GM21576 (cell line): ENCODE measurements around the gene SLC6A9.

Experiments
- ATAC-seq: cut with Tn5 transposase; IDR thresholded peaks from one replicate; pipeline ENCODE4 v1.9.1; 2021; ENCODE audit warnings: mild to moderate bottlenecking, moderate library complexity; ENCODE audit not compliant: unreplicated experiment

The SLC6A9 gene

DNA sequence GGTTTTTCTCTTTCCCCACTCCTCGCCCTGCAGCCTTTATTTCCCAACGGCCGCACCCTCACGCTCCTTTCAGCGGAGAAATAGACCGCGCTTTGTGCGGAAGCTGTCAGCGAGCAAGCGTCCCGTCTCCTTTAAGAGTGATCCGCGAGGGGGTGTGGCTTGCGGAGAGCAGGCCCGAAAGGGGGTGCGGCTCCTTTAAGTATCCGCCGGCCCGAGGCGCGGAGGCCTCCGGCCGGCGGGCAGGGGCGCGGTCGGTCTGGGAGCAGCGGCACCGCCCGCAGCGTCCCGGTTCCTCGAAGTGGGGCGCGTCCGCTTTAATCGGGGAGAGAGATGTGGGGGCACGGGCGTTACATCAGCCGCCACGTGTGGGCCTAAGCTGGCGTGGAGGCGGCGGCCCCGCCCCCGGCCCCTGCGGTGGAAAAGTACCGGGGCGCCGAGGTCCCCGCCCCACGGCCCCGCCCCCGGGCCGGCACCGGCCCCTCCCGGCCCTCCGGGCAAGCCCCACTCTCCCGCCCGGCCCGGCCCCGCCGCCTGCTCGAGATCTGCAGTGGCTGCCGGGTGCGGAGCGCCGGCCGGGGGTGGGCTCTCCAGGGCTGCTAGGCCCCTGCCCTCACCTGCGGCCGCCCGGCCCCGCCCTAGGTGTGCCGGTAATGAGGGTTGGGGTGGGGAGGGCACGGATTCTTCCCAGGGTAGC, 1.2 kb downstream of the SLC6A9 start:
- ATAC-seq: peak; percentile 77

DNA sequence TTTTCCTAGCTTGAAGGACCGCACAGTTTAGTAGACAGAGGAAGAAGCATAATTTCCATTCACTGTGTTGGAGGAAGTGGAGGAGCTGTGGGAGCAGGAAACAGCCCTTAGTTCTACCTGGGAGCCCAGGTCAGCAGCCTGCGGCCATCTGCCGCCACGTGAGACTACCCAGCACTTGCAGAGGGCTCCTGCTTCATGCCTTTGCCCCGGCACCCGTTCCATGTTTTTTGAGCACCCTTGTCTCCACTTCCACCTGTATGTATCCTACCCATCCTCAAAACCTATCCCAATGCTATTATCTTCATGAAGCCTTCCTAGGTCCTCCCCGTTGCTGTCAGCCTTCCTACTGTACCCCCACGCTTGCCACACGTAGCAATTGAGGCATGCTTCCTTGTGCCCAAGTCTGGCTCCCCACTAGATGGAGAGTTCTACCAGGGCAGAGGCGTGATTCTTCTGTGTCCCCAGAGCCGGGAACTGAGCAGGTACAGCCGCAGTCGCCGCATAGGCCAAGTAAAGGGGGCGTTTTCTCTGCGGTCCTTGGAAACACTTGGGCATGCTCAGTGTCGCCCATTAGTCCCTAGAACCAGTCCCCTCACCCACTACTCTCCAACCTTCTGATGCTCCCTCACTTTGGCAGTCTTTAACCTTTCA, 1.9 kb downstream of the SLC6A9 start:
- peak; percentile 25 for ATAC-seq

DNA sequence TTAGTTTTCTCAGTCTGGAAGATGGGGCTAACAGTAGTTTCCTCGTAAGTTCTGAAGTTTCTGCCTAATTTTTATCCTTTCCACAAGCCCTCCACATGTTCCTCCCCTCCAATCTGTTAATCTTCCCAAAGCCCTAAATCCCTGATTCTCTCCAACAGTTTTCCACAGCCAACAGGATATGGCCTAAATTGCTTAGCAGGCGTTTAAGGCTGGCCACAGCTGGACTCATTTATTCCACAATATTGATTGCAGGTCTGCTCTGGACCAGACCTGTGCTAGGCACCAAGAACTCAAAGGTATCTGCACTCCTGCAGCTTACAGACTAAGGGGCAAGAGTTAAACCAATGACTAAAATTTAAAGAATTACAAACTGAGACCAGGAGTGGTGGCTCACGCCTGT, 3.9 kb downstream of the SLC6A9 start:
- no peak for ATAC-seq

DNA sequence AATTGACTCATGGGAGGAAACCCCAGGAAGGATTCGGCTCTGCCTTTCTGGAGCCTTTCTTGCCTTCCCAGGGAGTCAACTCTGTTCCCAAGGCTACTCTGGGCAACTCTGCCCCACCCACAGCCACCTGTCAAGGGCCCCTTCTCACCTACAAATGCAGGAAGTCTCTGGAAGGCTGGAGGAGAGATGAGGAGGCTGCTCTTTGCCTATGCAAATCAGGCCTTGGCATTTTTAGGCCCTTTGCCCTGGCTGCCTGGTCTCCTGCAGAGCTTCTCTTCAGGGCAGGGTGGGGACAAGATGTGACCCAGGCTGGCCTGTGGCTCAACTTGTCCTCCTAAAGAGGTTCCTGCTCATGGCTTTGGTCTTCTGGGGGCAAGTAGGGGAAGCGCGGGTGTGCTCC, 5.4 kb downstream of the SLC6A9 start:
- ATAC-seq: no peak

DNA sequence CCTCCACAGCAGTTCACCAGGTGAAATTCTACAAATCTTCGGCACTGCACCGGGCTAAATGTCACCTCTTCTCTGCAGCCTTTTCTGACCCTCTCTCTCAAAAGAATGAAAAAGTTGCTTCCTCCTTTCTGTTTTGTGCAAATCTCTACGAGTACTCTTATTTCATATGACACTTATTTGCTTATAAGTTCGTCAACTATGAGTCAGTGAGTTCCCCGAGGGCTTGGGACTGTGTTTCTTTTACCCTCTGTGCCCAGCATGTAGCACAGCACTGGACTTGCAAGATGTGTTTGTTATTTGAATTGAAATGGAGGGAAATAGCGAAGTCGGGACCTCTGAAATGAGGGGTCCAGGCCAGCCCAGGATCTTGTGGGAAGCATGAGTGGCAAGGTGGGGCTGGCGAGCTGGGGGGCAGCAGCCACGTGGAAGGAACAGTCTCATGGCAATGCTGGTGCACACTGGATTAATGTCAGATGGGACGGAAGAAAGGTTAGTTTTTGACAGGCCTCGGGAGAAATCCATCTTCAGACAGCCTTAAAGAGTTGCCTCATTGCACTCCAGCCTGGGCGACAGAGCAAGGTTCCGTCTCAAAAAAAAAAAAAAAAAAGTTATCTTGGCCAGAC, 6.2 kb downstream of the SLC6A9 start:
- no peak for ATAC-seq

DNA sequence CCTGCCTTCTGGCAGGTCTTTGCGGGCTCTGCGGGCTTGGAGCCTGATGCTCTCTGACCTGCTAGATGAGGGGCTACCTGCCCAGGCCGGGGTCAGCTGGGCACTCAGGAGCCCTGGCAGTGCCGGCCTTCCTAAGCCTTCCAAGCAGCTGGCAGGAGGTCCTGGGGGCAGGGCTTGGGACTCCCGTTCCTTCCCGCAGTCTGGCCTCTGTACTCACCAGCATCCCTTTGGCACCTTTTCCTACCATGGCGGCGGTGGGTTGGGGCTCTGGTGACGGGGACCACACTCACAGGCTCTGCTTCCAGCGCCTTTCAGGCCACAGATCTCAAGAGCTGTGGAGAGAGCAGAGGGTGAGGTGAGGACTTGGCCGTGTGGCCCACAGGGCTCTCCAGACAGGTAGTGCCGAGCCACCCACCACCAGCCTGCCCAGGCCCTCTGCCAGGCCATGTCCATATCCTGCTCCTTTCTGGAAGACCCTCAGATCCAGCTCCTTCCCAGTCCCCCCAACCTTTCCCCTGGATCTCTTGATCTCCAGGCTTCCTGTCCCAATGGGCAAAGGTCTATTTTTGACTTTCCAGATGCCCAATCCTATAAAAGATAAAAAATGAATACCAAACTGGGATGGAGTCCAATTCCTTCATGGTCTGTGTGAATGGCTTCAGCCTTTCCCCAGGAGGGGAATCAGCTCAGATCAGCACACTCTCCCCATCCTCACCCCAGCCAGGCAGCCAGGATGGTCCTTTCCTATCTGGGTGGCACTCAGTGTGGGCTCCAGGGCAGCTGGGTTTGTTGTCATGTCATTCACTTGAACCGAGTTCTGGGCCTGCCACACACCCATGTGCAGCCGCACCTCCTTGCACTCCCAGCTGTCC, 7.0 kb downstream of the SLC6A9 start:
- ATAC-seq: no peak

DNA sequence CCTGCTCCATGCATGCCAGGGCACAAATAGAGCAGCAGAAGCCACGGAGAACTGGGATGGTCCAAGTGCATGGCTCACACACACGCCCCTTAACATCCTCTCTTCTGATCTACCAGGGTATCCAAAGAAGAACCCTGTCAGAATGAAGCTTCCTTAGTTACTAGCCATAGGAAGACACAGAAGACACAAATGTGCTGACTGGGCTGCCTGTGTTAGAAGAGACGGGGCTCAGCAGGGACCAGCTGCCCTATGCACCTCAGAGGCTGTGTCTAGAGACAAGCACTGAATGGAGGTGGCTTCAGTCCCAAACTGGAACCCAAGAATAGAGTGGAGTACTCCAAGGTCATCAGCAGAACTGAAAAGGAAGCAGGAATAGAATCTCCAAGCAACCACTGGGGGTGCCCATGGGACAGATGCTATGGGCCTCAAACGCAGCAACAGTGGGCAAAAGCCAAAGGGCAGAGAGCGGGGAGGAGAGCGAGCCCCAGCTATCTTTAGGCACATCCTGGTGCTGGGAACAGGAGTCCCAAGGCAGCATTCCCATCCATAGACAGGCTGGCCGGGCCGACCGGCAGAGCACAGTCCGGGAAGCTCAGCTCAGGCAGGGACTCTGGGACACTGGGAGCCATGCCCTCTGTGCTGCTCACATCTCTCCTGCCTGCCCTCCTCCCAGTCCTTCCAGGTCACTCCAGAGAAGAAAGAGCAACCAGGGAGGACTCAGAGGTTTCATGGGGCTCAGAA, 9.5 kb downstream of the SLC6A9 start:
- no peak for ATAC-seq

DNA sequence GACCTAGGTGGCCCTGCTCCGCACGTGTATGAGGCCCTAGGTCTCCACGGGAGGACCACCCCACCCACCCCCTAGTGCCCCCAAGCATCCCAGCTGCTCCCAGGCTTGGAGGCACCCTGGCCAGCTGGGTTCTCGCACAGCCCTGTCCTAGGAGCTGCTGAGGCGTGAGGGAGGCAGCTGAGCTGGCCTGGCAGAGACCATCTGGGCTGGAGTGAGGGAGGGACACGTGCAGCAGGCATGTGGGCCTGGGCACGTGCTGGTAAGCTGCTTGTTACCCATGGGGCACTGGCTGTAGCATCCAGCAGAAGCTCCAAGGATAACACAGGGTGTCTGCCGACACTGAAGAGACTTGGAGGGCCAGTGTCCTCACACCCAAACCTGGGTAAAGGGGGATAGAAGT, 10.1 kb downstream of the SLC6A9 start:
- ATAC-seq: no peak

DNA sequence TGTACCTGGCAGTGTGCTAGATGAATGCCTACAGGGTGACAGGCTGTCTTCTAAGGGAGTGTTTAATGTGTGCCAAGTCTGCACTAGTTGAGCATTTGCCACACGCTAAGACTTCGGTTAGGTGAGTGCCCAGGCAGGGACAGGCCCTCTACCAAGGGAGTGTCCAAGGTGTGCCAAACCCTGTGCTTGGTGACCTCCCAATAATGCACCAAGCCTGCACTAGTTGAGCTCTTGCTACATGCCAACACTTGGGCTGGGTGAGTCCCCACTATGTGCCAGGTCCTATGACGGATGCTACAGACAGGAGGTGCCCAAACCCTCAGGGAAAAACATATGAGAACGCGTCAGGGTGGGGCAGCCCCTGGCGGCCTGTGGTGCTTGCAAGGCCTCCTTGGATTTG, 10.8 kb downstream of the SLC6A9 start:
- no peak for ATAC-seq

DNA sequence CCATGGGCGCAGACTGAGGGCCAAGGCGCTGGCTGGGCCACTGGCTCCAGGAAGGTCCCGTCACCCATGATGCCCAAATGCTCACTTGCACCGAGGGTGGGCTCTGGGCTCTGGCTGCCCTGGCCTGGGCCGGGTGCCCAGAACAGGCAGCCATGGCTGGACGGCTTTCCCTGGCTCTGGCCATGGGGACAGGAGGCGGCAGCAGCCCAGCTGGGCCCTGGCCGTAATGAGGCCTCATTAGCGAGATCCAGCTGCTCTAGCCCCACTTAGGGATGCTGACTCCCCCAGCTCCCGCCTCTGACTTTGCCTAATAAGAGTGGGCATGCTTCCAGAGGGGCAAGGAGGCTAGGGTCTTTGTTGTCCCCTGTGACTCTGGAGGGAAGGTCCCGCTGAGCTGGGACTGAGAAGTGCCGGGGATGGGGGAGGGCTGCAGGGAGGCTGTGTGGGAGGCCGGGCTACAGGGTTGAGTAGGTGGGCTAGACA, 11.8 kb downstream of the SLC6A9 start:
- no peak for ATAC-seq

DNA sequence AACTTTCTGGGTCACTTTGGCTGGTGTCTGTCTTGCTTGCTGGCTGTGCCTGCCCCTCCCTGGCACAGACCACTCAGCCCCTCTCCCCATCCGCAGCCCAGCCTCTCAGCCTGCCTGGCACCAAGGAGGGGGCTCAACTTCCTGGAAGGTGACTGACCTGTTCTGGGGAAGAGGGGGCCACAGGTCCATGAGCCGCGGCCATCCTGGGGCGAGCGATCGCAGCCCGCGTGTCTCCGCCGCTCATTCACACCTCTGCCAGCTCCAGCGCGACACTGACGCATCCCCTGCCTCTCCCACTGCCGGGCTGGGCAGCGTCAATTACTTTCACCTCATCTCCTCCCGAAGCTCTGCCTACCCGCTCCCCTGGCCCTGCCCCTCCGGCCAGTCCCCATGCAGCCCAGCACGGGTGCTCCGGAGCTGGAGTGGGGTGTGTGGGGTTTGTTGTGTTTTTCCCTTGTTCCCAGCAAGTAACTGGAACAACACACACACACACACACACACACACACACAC, 14.3 kb downstream of the SLC6A9 start:
- no peak for ATAC-seq

DNA sequence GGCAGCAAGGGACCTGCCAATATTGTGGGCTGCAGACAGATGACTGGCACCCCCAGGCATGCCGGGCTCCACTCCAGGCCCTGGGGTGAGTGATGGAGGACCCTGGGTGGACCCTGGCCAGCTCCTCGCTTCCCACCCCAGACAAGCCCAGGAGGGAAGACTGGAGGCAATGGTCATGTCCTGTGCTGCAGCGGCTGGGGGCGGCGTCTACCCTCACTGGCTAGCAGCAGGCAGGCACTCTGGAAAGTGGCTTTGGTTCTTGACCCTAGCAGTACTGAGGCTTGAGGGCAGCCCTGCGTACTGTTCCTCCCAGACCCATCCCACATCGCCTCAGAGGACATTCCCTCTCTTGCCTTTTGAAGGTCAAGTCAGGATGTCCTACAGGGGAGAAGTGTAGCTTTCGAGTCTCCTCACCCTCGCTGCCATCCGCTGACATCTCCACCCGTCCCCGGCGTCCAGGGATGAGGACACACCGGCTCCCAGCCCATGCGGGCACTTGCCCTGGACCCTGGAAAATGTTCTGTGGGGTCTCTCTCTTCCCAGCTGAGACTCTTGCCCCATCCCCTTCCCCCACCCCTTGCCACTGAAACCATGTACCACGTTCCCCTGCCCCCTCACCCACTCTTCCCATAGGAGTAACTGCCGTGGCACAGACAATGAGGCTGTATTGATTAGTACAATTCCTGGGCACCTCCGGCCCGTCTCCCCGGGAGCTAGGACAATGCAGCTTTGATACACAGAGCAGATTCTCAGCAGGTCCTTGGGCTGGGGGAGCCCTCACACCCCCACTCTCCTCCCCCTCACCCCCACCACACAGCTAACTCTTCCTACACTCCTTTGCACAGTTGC, 15.0 kb downstream of the SLC6A9 start:
- no peak for ATAC-seq

DNA sequence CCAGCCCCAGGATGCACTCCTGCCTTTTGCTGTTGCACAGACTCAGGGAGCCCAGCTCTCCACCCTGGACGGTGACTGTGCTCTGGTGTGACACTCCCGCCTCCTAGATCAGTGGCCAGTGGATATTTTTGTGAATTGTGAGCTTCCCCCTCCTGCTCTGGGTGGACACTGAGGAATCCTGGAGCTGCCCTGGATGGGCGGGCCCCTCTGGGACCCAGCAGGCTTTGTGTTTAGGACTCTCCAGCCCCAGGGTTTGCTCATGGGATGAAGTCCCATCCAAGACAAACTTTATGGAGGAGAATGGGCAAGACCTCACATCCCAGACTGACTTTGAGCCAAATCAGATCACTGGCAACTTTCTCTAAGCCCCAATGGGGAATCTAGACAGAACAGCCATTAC, 16.1 kb downstream of the SLC6A9 start:
- ATAC-seq: no peak

DNA sequence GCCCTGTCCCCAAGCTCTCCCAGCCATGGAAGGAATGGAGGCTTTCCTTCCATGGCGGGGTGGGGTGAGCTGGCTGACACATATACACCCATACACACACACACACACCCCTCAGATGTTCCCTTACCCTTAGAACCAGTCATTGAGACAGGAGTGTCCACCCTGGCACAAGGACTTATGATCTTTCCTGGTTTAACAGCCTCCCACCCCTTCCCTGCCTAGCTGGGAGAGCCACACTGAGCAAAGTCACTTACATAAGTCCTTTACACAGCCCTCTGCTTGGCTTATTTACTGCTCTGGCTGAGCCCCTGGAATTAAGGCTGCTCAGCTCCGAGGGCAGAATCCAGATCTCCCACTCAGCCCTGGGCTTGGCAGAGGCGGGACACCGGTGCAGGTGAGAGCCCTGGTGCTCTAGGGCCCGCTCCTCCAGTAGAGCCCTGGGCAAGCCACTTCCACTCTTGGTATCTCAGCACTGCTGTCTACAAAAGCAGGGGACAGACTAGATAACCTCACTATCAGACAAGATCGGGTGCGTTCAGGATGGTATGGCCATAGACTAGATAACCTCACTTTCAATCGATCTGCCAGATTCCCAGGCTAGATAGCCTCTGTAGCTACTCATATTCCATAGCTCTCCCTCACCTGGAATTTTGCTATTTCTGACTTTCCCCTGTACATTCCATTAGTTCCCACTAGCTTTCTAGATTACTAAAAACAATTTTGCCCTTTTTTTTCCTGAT, 16.7 kb downstream of the SLC6A9 start:
- no peak for ATAC-seq

DNA sequence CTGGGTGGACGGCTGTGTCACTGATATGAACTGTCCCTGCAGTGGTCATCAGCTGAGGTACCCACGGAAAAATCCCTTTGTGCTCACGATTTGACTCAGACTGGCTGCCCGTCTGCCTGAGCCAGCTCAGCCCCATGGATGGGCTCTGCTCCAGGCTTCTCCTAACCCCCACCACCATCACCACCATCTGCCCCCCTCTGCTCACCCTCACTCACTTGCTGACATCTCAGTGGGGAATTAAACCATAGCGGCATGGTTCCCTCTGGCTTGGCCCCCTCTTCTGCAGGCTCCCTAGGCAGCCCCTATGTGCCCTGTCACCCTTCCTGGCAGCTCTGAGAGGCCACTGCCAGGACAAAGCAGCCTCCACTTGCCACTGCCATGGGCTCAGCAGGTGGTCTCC, 17.3 kb downstream of the SLC6A9 start:
- no peak for ATAC-seq

DNA sequence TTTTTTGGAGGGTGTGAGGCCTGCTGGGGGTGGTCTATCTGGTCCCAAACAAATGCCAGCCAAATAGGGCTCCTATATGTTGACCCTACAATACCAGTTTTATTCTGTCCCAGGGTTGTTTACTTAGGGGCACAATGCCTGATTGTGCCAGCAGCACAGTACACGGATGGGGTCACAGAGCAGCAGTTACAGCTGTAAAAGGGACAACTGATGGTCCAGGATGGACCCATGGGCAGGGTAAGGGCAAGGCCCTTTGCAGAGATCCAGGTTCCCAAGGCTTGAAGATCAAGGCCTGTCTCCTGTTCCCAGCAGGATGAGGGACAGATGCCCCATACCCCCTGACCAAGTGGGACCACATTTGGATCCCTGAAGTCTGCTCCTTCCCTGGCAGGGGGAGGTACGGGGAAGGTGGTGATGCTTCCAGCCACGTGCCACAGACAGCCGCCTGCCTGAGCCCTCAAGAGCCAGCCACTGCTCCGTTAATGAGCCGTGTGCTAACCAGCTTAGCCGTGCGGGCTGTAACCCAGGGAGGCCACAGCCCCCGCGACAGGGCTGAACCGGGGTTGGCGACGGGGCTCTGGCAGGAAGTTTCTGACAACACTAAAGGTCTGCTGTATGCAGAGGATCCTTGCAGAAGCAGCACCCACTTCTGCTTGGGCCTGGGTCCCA, 18.2 kb downstream of the SLC6A9 start:
- no peak for ATAC-seq

DNA sequence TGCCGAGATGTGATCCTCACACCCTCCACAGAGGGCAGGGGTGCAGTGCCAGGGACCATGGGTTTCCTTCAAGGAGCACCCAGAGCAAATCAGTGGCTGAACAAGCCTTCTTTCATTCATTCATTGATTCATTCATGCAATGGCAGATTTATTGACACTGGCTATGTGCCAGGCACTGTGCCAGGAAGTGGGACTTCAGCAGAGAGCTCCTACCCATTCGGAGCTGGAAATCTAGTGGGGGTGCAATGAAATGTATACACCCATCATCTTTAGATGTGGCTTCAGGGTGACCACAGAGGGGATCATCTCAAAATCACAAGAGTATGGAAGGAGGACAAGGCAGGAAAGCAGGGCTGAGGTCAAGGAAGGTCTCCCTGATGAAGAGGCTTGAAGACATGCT, 18.9 kb downstream of the SLC6A9 start:
- ATAC-seq: no peak

DNA sequence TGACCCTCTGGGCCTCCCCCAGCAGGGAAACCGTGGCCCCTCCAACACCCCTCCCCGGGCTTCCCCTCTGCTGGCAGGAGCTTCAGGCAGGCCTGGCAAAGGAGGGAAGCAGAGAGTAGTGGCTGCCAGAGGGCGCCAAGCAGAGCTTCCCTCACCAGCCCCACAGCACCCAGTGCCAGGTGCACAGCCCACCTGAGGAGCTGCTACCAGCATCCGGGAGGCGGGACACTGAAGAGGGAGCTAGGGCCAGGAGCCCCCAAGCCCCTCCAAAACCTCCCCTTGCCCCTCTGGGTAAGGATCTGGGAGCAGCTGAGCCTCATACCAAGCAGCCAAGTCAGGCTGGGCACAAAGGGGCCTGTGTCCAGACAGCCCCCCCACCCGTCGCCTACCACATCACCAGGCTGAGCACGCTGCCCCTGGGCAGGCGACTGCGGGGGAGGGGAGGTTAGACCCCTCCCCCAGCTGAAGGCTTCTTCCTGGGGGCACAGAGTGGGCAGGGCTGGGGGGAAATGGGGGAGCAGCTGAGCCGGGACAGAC, 20.3 kb downstream of the SLC6A9 start:
- ATAC-seq: no peak
